Upper lobe of left lung (tissue), 4 donors: ENCODE results near the gene DCPS.

Source experiments
- POLR2A ChIP-seq, 4 donors: fragments of 450-650 bp; IDR thresholded peaks; one replicate each; pipeline ENCODE4 v1.5.1; 2016 to 2017; ENCODE audit warnings: antibody characterized with exemption in 4 of 4, mild to moderate bottlenecking in 2 of 4
- POLR2AphosphoS5 ChIP-seq, 2 donors: sonication (generic); formaldehyde crosslinking; IDR thresholded peaks; one replicate each; pipeline ENCODE4 v1.5.1; 2017; ENCODE audit warnings: antibody characterized with exemption in 2 of 2
- TF ChIP-seq, protein P1 (sequence below), 6 experiments: fragments of 450-650 bp in 4 of 6; fragments of 200-600 bp in 2 of 6; sonication (generic) in 2 of 6; IDR thresholded peaks; one replicate each; pipeline ENCODE4 v1.5.1; 2016 to 2019; ENCODE audit warnings: antibody characterized with exemption in 6 of 6

- TF ChIP-seq POLR2A (IDR thresholded peaks at IDR 0.05), result no peak
- TF ChIP-seq, protein P1, sequence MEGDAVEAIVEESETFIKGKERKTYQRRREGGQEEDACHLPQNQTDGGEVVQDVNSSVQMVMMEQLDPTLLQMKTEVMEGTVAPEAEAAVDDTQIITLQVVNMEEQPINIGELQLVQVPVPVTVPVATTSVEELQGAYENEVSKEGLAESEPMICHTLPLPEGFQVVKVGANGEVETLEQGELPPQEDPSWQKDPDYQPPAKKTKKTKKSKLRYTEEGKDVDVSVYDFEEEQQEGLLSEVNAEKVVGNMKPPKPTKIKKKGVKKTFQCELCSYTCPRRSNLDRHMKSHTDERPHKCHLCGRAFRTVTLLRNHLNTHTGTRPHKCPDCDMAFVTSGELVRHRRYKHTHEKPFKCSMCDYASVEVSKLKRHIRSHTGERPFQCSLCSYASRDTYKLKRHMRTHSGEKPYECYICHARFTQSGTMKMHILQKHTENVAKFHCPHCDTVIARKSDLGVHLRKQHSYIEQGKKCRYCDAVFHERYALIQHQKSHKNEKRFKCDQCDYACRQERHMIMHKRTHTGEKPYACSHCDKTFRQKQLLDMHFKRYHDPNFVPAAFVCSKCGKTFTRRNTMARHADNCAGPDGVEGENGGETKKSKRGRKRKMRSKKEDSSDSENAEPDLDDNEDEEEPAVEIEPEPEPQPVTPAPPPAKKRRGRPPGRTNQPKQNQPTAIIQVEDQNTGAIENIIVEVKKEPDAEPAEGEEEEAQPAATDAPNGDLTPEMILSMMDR (IDR thresholded peaks at IDR 0.05), result no peak
- TF ChIP-seq POLR2AphosphoS5 (IDR thresholded peaks at IDR 0.05), result no peak
Observed at GRCh38 chr11:126263489-126263888, 40.4 kb upstream of the DCPS start.
